ENCODE measurements around the gene KRT71. TPM values are rescaled to one million over a fixed set of nuclear protein-coding genes. Genes with fewer than 3 reads are reported as not detected.
A peak's percentile ranks its signal among the peaks of the same experiment; 100 is the strongest.
"Not testable (repeated sequence)": the region's sequence is repeated elsewhere in the genome, so short reads cannot be mapped to it uniquely, and the experiment has no call there.

The KRT71 gene
- total RNA-seq, 1 experiment from 2014 or later: not detected

DNA sequence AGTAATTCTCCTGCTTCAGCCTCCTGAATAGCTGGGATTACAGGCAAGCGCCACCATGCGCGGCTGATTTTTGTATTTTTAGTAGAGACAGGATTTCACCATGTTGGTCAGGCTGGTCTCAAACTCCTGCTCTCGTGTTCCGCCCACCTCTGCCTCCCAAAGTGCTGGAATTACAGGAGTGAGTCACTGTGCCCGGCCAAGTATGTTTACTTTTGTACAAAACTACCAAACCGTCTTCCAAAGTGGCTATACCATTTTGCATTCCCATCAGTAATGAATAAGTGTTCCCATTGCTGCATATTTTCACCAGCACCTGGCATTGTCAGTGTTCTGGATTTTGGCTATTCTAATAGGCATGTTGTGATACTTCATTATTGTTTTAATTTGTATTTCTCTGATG is 51.5 kb downstream of the KRT71 start:
- H3K27me3 ChIP-seq (ENCODE audit: low read length): no peaks in the 10 kb centered on the region
- BruUV-seq (replicated peaks): no TSS peak
- no peaks in the 10 kb centered on the region for H4K20me1 ChIP-seq (ENCODE audit: low read length)
- no peak overlapping the region for H3K4me3 ChIP-seq (ENCODE audit: low read length)
- DNase-seq (peak; percentile 50), ATAC-seq (no peak)
- H3K27ac ChIP-seq (ENCODE audit: low read length): no peak overlapping the region
- no peaks in the 10 kb centered on the region for H3K79me2 ChIP-seq (ENCODE audit: low read length)
- H3K9me3 ChIP-seq (ENCODE audit: low read length): no peaks in the 10 kb centered on the region
- H3K9me2 ChIP-seq (replicated peaks; ENCODE audit: low read length): no peaks in the 10 kb centered on the region
- no peak overlapping the region for H3K9ac ChIP-seq (ENCODE audit: low read length)
- peaks cover 13% of the 10 kb centered on the region for H3K4me1 ChIP-seq (ENCODE audit: insufficient read depth, low read length)
- H3K36me3 ChIP-seq (ENCODE audit: low read depth, low read length): no peaks in the 10 kb centered on the region
- no peak overlapping the region for H2AFZ ChIP-seq (ENCODE audit: low read length)
- POLR2A ChIA-PET (ENCODE audit: unreplicated experiment): no interaction called here
- TF ChIP-seq CTCF (conservative IDR thresholded peaks at IDR 0.05; ENCODE audit: low read depth, low read length) (no peak), EZH2 (IDR thresholded peaks at IDR 0.05; ENCODE audit: low read length, unreplicated experiment) (no peak), EZH2phosphoT487 (IDR thresholded peaks at IDR 0.05; ENCODE audit: borderline replicate concordance, low read length) (no peak)
- no peaks in the 10 kb centered on the region for H3F3A ChIP-seq (ENCODE audit: low read length, unreplicated experiment)
- CTCF ChIA-PET: no interaction called here
- H3K4me2 ChIP-seq (ENCODE audit: low read length): no peak overlapping the region
- intact Hi-C loops (cut with micrococcal nuclease): loop anchor here (10.0 kb wide), 1 partner anchor 57 kb away; no protein-coding TSS in a partner anchor

DNA sequence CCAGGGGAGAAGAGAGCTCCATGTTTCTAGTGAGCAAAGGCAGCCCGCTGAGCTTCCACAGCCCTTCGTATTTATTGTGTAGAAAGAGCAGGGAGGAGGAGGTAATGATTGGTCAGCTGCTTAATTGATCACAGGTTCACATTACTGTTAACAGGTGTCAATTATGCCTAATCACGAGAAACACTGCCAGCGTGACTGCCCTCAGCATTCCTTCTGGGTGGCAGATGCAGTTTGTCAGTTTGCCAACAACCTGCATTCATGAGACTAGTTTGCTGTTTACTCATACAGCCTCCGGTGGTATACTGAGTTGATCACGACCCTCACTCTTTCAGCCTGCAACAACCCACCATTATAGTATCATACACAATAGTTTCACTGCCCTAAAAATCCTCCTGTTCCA is 52.4 kb downstream of the KRT71 start:
- H3K9ac ChIP-seq (ENCODE audit: low read length); H3K36me3 ChIP-seq (ENCODE audit: low read depth, low read length); ATAC-seq; DNase-seq; BruUV-seq (replicated peaks); H3K4me3 ChIP-seq (ENCODE audit: low read length); H3K27ac ChIP-seq (ENCODE audit: low read length); H2AFZ ChIP-seq (ENCODE audit: low read length); H3K79me2 ChIP-seq (ENCODE audit: low read length); H4K20me1 ChIP-seq (ENCODE audit: low read length); H3K4me2 ChIP-seq (ENCODE audit: low read length); POLR2A ChIA-PET (ENCODE audit: unreplicated experiment); H3K9me3 ChIP-seq (ENCODE audit: low read length); H3K9me2 ChIP-seq (replicated peaks; ENCODE audit: low read length); CTCF ChIA-PET; H3F3A ChIP-seq (ENCODE audit: low read length, unreplicated experiment); H3K27me3 ChIP-seq (ENCODE audit: low read length): not testable (repeated sequence)
- H3K4me1 ChIP-seq (ENCODE audit: insufficient read depth, low read length): peaks cover 23% of the 10 kb centered on the region
- intact Hi-C loops (cut with micrococcal nuclease): loop anchor here (10.0 kb wide), 1 partner anchor 56 kb away; no protein-coding TSS in a partner anchor

GRCh38 chr12:52499806-52500560 is 53.0 kb downstream of the KRT71 start:
- TF ChIP-seq EZH2phosphoT487 (IDR thresholded peaks at IDR 0.05; ENCODE audit: borderline replicate concordance, low read length) (no peak), EZH2 (IDR thresholded peaks at IDR 0.05; ENCODE audit: low read length, unreplicated experiment) (no peak), CTCF (conservative IDR thresholded peaks at IDR 0.05; ENCODE audit: low read depth, low read length) (no peak)
- ChIA-PET POLR2A (ENCODE audit: unreplicated experiment) (no interaction called here), CTCF (no interaction called here)
- Histone ChIP-seq H3K27me3 (ENCODE audit: low read length) (no peaks in the 10 kb centered on the region), H3K9me2 (replicated peaks; ENCODE audit: low read length) (no peaks in the 10 kb centered on the region), H3K4me2 (ENCODE audit: low read length) (no peak overlapping the region), H4K20me1 (ENCODE audit: low read length) (no peaks in the 10 kb centered on the region), H3K9ac (ENCODE audit: low read length) (no peak overlapping the region), H3K4me1 (ENCODE audit: insufficient read depth, low read length) (peaks cover 28% of the 10 kb centered on the region), H3K4me3 (ENCODE audit: low read length) (no peak overlapping the region), H3K79me2 (ENCODE audit: low read length) (no peaks in the 10 kb centered on the region), H2AFZ (ENCODE audit: low read length) (no peak overlapping the region), H3K9me3 (ENCODE audit: low read length) (no peaks in the 10 kb centered on the region), H3K36me3 (ENCODE audit: low read depth, low read length) (no peaks in the 10 kb centered on the region), H3K27ac (ENCODE audit: low read length) (peak overlapping the region; percentile 0; the same call in 1 of the 2 replicates), H3F3A (ENCODE audit: low read length, unreplicated experiment) (no peaks in the 10 kb centered on the region)
- ATAC-seq (no peak), DNase-seq (peak; percentile 54)
- intact Hi-C loops (cut with micrococcal nuclease): loop anchor here (10.0 kb wide), 1 partner anchor 55 kb away; no protein-coding TSS in a partner anchor
- BruUV-seq (replicated peaks): no TSS peak
